Measurements from ENCODE around the gene INPP5E.

- TF ChIP-seq POLR2A (IDR thresholded peaks at IDR 0.05) (no peak), CTCF (IDR thresholded peaks at IDR 0.05) (no peak)
Observed at GRCh38 chr9:136432591-136432990, 7.1 kb downstream of the INPP5E start.

Measured in uterus (tissue), 2 donors.